HepG2 (cell line): ENCODE measurements around the gene SLC35B1. TPM values are rescaled to one million over a fixed set of nuclear protein-coding genes. Genes with fewer than 3 reads are reported as not detected.

Source experiments
- ATAC-seq: fragments of 200-7000 bp; cut with Tn5 transposase; 3 replicates; pipeline ENCODE4 v1.9.1; 2020; ENCODE audit warnings: mild to moderate bottlenecking, moderate library complexity
- BruUV-seq: library from RNA; stranded (reverse); fragments of 400-500 nt; replicated peaks from 2 replicates; lab custom pipeline; 2021; lab: Mats Ljungman, UMichigan
- CTCF ChIA-PET: fragments of 300-600 bp; formaldehyde crosslinking; extraction: SDS; loops from one replicate; lab custom pipeline; 2021; ENCODE audit warnings: low total read pairs, inconsistent platforms, low intra/inter-chr PET ratio; lab: Yijun Ruan, JAX
- POLR2A ChIA-PET: fragments of 350-600 bp; sonication (Branson Sonifier 250); formaldehyde crosslinking; loops from one replicate; lab custom pipeline; 2020; ENCODE audit warnings: antibody characterized with exemption, inconsistent platforms; lab: Yijun Ruan, JAX
- DNase-seq: peaks from one replicate; pipeline ENCODE4 v3.0.0-alpha.2; 2015; ENCODE audit warnings: low spot score
- FAIRE-seq: peaks from 3 replicates; lab custom pipeline; 2011; peaks lifted over from hg19 to GRCh38; lab: Jason Lieb, UNC
- H2AFZ ChIP-seq: one replicate; pipeline ENCODE4 v1.6.1; 2011; ENCODE audit warnings: low read length, inconsistent platforms
- H3K27ac ChIP-seq: fragments of 300-600 bp; 3 replicates; pipeline ENCODE4 v1.8.0; 2011; ENCODE audit warnings: mixed run types, mild to moderate bottlenecking, mixed read lengths, low read length, inconsistent platforms; ENCODE audit not compliant: insufficient read depth; ENCODE audit errors: extremely low read length
- H3K27me3 ChIP-seq, 2 experiments: fragments of 200-600 bp in 1 of 2; 2 replicates in 1 of 2; 3 replicates in 1 of 2; pipeline versions ENCODE4 v1.6.0 to v1.8.0; 2011; ENCODE audit warnings: low read length in 2 of 2, mild to moderate bottlenecking in 2 of 2, moderate library complexity in 2 of 2, inconsistent platforms in 1 of 2; ENCODE audit not compliant: insufficient read depth in 2 of 2, control insufficient read depth in 1 of 2
- H3K36me3 ChIP-seq, 2 experiments: fragments of 200-600 bp in 1 of 2; replicated peaks in 1 of 2; 2 replicates in 1 of 2; 3 replicates in 1 of 2; pipeline versions ENCODE4 v1.5.1 to v1.8.0; 2011; ENCODE audit warnings: low read length in 2 of 2, inconsistent platforms in 1 of 2; ENCODE audit not compliant: insufficient read depth in 2 of 2, control insufficient read depth in 1 of 2
- H3K4me1 ChIP-seq: 2 replicates; pipeline ENCODE4 v1.5.1; 2012; ENCODE audit warnings: low read length, inconsistent platforms; ENCODE audit not compliant: insufficient read depth
- H3K4me2 ChIP-seq: 2 replicates; pipeline ENCODE4 v1.6.0; 2011; ENCODE audit warnings: low read depth, low read length, inconsistent platforms
- H3K4me3 ChIP-seq, 3 experiments: fragments of 200-600 bp in 1 of 3; sonication (generic), shearing (Covaris generic) in 1 of 3; replicated peaks in 1 of 3; 2 replicates each; pipeline ENCODE4 v1.5.1; 2011 to 2016; ENCODE audit warnings: low read length in 3 of 3, inconsistent platforms in 2 of 3, low read depth in 2 of 3, mild to moderate bottlenecking in 2 of 3, control low read depth in 1 of 3, mixed read lengths in 1 of 3; ENCODE audit not compliant: insufficient read depth in 1 of 3
- H3K79me2 ChIP-seq: one replicate; pipeline ENCODE4 v1.6.1; 2011; ENCODE audit warnings: low read length, inconsistent platforms; ENCODE audit not compliant: insufficient read depth
- H3K9ac ChIP-seq: 2 replicates; pipeline ENCODE4 v1.6.0; 2011; ENCODE audit warnings: mild to moderate bottlenecking, low read depth, low read length, inconsistent platforms; ENCODE audit not compliant: insufficient read depth
- H3K9me3 ChIP-seq: 2 replicates; pipeline ENCODE4 v1.5.1; 2012; ENCODE audit warnings: mild to moderate bottlenecking, low read length
- H4K20me1 ChIP-seq: 2 replicates; pipeline ENCODE4 v1.6.0; 2011; ENCODE audit warnings: inconsistent platforms, mild to moderate bottlenecking, low read length, moderate library complexity; ENCODE audit not compliant: insufficient read depth
- MAFF ChIP-seq: IDR thresholded peaks from 2 replicates; pipeline ENCODE4 v1.6.1; 2011; ENCODE audit warnings: low read depth, low read length, improper control_type of control experiment
- MXD4 ChIP-seq: IDR thresholded peaks from 2 replicates; pipeline ENCODE4 v1.6.1; 2016; ENCODE audit warnings: mild to moderate bottlenecking, missing biosample characterization, missing genetic modification reagents
- PRPF4 ChIP-seq: fragments of 200-400 bp; formaldehyde crosslinking; IDR thresholded peaks from 2 replicates; pipeline ENCODE4 v1.6.1; 2016; ENCODE audit warnings: low read length, low read depth; ENCODE audit not compliant: poor library complexity, severe bottlenecking
- TBX3 ChIP-seq: fragments of 450-650 bp; IDR thresholded peaks from 2 replicates; pipeline ENCODE4 v1.6.1; 2017; ENCODE audit warnings: antibody characterized with exemption, mild to moderate bottlenecking, inconsistent platforms, borderline replicate concordance
- XRCC5 ChIP-seq: fragments of 200-400 bp; formaldehyde crosslinking; optimal IDR thresholded peaks from 2 replicates; pipeline ENCODE3; 2017; ENCODE audit warnings: mild to moderate bottlenecking, low read length
- ZNF232 ChIP-seq: sonication (generic); formaldehyde crosslinking; IDR thresholded peaks from 2 replicates; pipeline ENCODE4 v1.4.0; 2020; ENCODE audit warnings: missing genetic modification reagents, borderline replicate concordance
- ZNF430 ChIP-seq: sonication (generic); formaldehyde crosslinking; IDR thresholded peaks from 2 replicates; pipeline ENCODE4 v1.9.0; 2021; ENCODE audit warnings: mild to moderate bottlenecking, missing genetic modification reagents
- ZNF552 ChIP-seq: sonication (generic); formaldehyde crosslinking; IDR thresholded peaks from 2 replicates; pipeline ENCODE4 v1.9.0; 2022; ENCODE audit warnings: missing genetic modification reagents, mild to moderate bottlenecking, borderline replicate concordance
- ZNF569 ChIP-seq: sonication (generic); formaldehyde crosslinking; IDR thresholded peaks from 2 replicates; pipeline ENCODE4 v1.5.0; 2020; ENCODE audit warnings: mild to moderate bottlenecking, missing genetic modification reagents, moderate library complexity, borderline replicate concordance
- ZNF773 ChIP-seq: sonication (generic); formaldehyde crosslinking; IDR thresholded peaks from 2 replicates; pipeline ENCODE4 v1.4.0; 2020; ENCODE audit warnings: missing genetic modification reagents, borderline replicate concordance
- ZNF780A ChIP-seq: sonication (generic); formaldehyde crosslinking; IDR thresholded peaks from 2 replicates; pipeline ENCODE4 v1.8.0; 2022; ENCODE audit warnings: mild to moderate bottlenecking, missing genetic modification reagents, moderate library complexity
- WGBS: methylation state at CpG from one replicate; pipeline ENCODE4 v1.1.6; 2017; ENCODE audit warnings: low lambda C conversion rate; 5-methylcytosine and 5-hydroxymethylcytosine counted together
- in situ Hi-C: cut with HindIII; loops from 2 replicates; pipeline ENCODE4 v1.10.0; 2017; ENCODE audit warnings: low pct_unique_long_range_greater_than_20kb; ENCODE audit not compliant: extremely low pct_ligation_motif_present
- intact Hi-C: fragments of 100-400 bp; cut with micrococcal nuclease; formaldehyde crosslinking; loops from one replicate; pipeline ENCODE4 v1.10.0; 2022; ENCODE audit not compliant: unreplicated experiment
- polyA plus RNA-seq, 8 experiments: library from polyadenylated mRNA; depleted of rRNA in 3 of 8; stranded (reverse) in 7 of 8; unstranded in 1 of 8; fragments of >200 nt; fragmentation: Illumina TruSeq in 4 of 8; extraction: Trizol in 4 of 8; gene quantifications; 2 replicates each; pipeline versions ENCODE4 v1.2.1 to v1.2.3, GENCODE V29; 2011 to 2016; ENCODE audit warnings: low read depth in 4 of 8, missing spikeins in 1 of 8, mixed read lengths in 1 of 8; ENCODE audit not compliant: insufficient read depth in 1 of 8
- total RNA-seq, 5 experiments: library from RNA; depleted of rRNA; stranded (reverse); fragments of >200 nt; fragmentation: Illumina TruSeq; extraction: Trizol; gene quantifications; 2 replicates each; pipeline ENCODE4 v1.2.3, GENCODE V29; 2016; ENCODE audit warnings: low read depth in 1 of 5
- TF ChIP-seq, protein P1 (sequence below): sonication (generic); formaldehyde crosslinking; conservative IDR thresholded peaks from 2 replicates; pipeline ENCODE4 v1.4.0; 2020; ENCODE audit warnings: missing genetic modification reagents
- TF ChIP-seq, protein P2 (sequence below), 2 experiments: sonication (generic) in 1 of 2; formaldehyde crosslinking in 1 of 2; IDR thresholded peaks; 2 replicates each; pipeline versions ENCODE4 v1.5.1 to v1.6.1; 2011 to 2020; ENCODE audit warnings: borderline replicate concordance in 1 of 2, low read depth in 1 of 2, low read length in 1 of 2, mild to moderate bottlenecking in 1 of 2, missing genetic modification reagents in 1 of 2, moderate library complexity in 1 of 2
- TF ChIP-seq, protein P3 (sequence below): sonication (generic); formaldehyde crosslinking; IDR thresholded peaks from 2 replicates; pipeline ENCODE4 v1.5.0; 2020; ENCODE audit warnings: missing genetic modification reagents

SLC35B1 gene
- total and polyA plus RNA-seq, 2 of the 13 experiments (the other 11 are each of a cell fraction or from before 2014, with no cell fraction given) = 99.6 to 113 TPM

DNA sequence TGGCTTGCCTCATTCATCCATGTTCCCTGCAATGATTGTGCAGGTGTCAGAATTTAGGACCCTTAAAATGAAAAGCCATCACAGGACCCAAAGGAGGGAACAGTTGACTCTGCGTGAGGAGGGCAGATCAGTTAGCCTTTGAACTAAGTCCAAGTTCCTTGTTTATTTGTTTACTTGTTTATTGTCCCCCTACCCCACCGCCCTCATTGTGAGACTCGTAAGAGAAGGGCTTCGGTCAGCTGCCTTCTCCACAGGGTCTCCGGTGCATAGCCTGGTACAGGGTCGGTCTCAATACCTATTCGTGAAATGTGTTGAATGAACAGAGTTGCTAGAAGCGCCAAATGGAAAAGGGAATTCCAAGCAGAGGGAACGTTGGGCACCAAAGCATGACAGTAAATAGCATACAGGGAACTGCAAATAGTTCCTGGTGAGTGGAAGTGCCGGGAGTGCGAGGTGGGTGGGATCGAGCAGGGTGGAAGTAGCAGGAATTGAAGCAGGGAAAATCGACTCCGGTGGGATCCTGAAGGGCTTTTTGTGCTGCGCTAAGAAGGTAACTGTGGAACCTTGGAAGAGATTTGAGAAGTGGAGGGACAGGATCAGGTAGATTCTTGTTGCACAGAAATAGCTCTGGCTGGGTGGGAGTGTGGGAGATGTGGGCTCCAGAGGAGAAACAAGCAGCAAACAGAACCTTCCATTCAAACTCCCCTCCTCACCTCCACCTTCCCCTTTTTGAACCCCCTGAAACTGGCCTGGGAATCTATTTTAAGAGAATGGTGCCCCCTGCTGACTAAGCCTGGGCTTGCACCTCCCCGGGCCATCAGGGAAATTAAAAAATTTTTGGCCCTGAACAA is 12.7 kb downstream of the SLC35B1 start (continued):
- TF ChIP-seq, protein P1, sequence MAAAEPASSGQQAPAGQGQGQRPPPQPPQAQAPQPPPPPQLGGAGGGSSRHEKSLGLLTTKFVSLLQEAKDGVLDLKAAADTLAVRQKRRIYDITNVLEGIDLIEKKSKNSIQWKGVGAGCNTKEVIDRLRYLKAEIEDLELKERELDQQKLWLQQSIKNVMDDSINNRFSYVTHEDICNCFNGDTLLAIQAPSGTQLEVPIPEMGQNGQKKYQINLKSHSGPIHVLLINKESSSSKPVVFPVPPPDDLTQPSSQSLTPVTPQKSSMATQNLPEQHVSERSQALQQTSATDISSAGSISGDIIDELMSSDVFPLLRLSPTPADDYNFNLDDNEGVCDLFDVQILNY (CRISPR knock-in tag) = no peak
- TF ChIP-seq, protein P2, sequence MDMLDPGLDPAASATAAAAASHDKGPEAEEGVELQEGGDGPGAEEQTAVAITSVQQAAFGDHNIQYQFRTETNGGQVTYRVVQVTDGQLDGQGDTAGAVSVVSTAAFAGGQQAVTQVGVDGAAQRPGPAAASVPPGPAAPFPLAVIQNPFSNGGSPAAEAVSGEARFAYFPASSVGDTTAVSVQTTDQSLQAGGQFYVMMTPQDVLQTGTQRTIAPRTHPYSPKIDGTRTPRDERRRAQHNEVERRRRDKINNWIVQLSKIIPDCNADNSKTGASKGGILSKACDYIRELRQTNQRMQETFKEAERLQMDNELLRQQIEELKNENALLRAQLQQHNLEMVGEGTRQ (IDR thresholded peaks at IDR 0.05; ENCODE audit: low read depth, low read length) = no peak
- TF ChIP-seq, protein P2 (CRISPR knock-in tag; IDR thresholded peaks at IDR 0.05; ENCODE audit: borderline replicate concordance) = no peak
- TF ChIP-seq MAFF (no peak), ZNF552 (CRISPR knock-in tag) (no peak), MXD4 (0 out of 2 replicates have a peak, but pooled peaks have one; percentile 20), ZNF232 (CRISPR knock-in tag) (0 out of 2 replicates have a peak, but pooled peaks have one; percentile 19), ZNF569 (CRISPR knock-in tag) (no peak)

DNA sequence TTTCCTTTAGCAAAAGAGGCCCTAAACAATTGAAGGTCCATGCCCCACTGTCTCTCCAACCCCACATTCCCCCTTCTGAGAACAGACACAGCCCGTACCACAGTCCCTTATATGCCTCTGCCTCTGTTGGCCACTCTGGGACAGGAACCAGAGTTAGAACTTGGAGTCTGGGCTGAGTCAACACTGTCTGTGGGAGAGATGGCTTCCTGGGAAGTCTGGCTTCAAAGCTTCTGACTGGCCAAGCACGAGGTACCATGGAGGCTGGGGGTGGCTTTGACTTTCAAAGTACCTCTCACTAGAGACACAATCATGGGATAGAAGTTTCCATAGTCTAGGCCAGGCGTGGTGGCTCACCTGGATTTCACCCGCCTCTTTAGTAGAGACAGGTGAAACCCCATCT is 15.0 kb downstream of the SLC35B1 start:
- BruUV-seq = no TSS peak
- ATAC-seq (no peak), DNase-seq (no peak), FAIRE-seq (no peak)
- TF ChIP-seq ZNF780A (no peak), TBX3 (no peak), XRCC5 (peak; percentile 10), PRPF4 (no peak), ZNF773 (no peak), ZNF430 (no peak)
- TF ChIP-seq, protein P3, sequence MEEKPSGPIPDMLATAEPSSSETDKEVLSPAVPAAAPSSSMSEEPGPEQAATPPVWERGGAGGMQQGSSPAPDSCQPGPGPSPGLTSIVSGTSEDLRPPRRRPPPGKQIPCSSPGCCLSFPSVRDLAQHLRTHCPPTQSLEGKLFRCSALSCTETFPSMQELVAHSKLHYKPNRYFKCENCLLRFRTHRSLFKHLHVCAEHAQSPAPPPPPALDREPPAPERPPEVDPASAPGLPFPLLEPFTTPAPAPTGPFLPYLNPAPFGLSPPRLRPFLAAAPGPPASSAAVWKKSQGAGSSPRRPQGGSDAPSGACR = no peak
- H3K27me3 ChIP-seq = peaks cover 0 to 17% of the 10 kb centered on the region in 2 experiments; a peak in 2 of 5 replicates
- no peaks in the 10 kb centered on the region for H3K9me3 ChIP-seq
- no peak overlapping the region for H3K9ac ChIP-seq
- H3K4me3 ChIP-seq = no peak overlapping the region
- 44% methylated on average over 4 of the region's 4 CpGs for WGBS
- H2AFZ ChIP-seq = no peak overlapping the region
- ChIA-PET POLR2A (no interaction called here), CTCF (interaction anchor here (6.6 kb wide), 1 partner anchor 123 kb away, joined by 210 read pairs; no protein-coding TSS in a partner anchor)
- in situ Hi-C loops (no loop called here), intact Hi-C loops (no loop called here)
- no peaks in the 10 kb centered on the region for H3K79me2 ChIP-seq
- H3K27ac ChIP-seq = no peak overlapping the region
- no peaks in the 10 kb centered on the region for H4K20me1 ChIP-seq
- H3K4me1 ChIP-seq = peaks cover 48% of the 10 kb centered on the region
- no peak overlapping the region for H3K4me2 ChIP-seq
- no peaks in the 10 kb centered on the region for H3K36me3 ChIP-seq
